Smooth muscle cell of the coronary artery (primary cell): ENCODE measurements around the gene LSS. TPM values are rescaled to one million over a fixed set of nuclear protein-coding genes. Genes with fewer than 3 reads are reported as not detected.

Source experiments
- total RNA-seq: library from RNA; depleted of rRNA; stranded (reverse); fragments of >200 nt; gene quantifications from 2 replicates; pipeline ENCODE4 v1.2.3, GENCODE V29; 2014; ENCODE audit warnings: low replicate concordance

The LSS gene
- total RNA-seq: 75.1 and 80.9 TPM in 2 replicates

GRCh38 chr21:46228345-46229051 lies at the start of gene LSS:
Gene LSS (minus strand): TSS chr21:46228774. CDS start chr21:46228745, 29 bp downstream.

DNA sequence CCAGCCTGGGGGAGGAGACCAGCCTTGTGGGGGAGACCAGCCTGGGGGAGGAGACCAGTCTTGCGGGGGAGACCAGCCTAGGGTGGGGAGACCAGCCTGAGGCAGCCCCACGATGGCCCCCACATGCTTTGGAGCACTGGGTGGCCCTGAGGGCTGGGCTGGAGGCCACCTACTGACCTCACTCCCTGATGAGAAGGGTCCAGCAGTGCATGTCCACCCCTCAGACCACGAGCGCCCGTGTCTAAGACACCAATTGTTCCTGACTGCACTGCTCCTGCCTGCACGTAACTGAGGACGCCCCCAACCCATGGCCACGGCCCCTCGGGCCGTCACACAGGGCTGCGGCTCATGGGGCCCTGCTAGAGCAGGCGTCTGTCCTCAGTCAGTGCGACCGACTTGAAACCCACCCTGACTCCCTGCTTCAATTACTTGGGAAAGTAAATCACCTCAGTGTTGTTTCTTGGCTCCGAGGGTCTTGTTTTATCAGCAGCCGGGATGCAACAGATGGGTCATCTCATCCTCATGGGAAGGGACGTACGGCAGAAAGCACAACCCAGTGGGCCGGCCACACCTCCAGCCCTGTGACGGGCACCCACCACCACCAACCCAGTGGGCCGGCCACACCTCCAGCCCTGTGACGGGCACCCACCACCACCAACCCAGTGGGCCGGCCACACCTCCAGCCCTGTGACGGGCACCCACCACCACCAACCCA lies 44.5 kb downstream of the LSS start, which contains the start of gene SPATC1L:
SPATC1L (minus strand) TSS at position 550 of the 715 bp plus-strand sequence. CDS start 1,643 bp downstream, outside the sequence.

GRCh38 chr21:46155514-46156377 lies 72.8 kb downstream of the LSS start, which contains the start of gene FTCD:
Gene FTCD (minus strand): TSS chr21:46155579. CDS start chr21:46155523, 56 bp downstream.

Other genes starting within 250 kb of the LSS start
- 242 and 2,348 TPM in 2 replicates for gene COL6A1, start 247.0 kb downstream of the LSS start, total RNA-seq
- gene COL6A2, start 130.7 kb downstream of the LSS start, total RNA-seq: 474 and 2,898 TPM in 2 replicates
- gene FTCD, start 73.2 kb downstream of the LSS start, total RNA-seq: 0.08 TPM in 1 of 2 replicates, not detected in the other
- 1.4 and 5.8 TPM in 2 replicates for gene SPATC1L, start 44.3 kb downstream of the LSS start, total RNA-seq
- gene MCM3AP, start 56.8 kb upstream of the LSS start, total RNA-seq: 44.2 and 54.5 TPM in 2 replicates
- gene YBEY, start 57.6 kb upstream of the LSS start, total RNA-seq: 10.8 and 16.5 TPM in 2 replicates
- gene C21orf58, start 95.1 kb upstream of the LSS start, total RNA-seq: 0.47 and 2.6 TPM in 2 replicates
- 10.2 and 14.1 TPM in 2 replicates for gene PCNT, start 95.4 kb upstream of the LSS start, total RNA-seq
- 17.0 and 23.6 TPM in 2 replicates for gene DIP2A, start 230.1 kb upstream of the LSS start, total RNA-seq